BJ (cell line): ENCODE measurements around the gene PKHD1. TPM values are rescaled to one million over a fixed set of nuclear protein-coding genes. Genes with fewer than 3 reads are reported as not detected.

Source experiments
- CTCF ChIA-PET: fragments of 350-600 bp; formaldehyde crosslinking; extraction: SDS; loops from one replicate; lab custom pipeline; 2021; ENCODE audit warnings: antibody characterized with exemption, inconsistent platforms; lab: Yijun Ruan, JAX
- POLR2A ChIA-PET: fragments of 300-600 bp; sonication (Branson Sonifier 250); formaldehyde crosslinking; extraction: SDS; loops from one replicate; lab custom pipeline; 2021; ENCODE audit warnings: antibody characterized with exemption; lab: Charles Lee
- DNase-seq: peaks from one replicate; pipeline ENCODE4 v3.0.0-alpha.2; 2011; ENCODE audit warnings: low read depth
- H3K27me3 ChIP-seq: 2 replicates; pipeline ENCODE4 v1.6.0; 2011; ENCODE audit warnings: low read length; ENCODE audit not compliant: control insufficient read depth, insufficient read depth
- H3K36me3 ChIP-seq: 2 replicates; pipeline ENCODE4 v1.5.1; 2011; ENCODE audit warnings: low read length; ENCODE audit not compliant: control insufficient read depth, insufficient read depth
- H3K4me3 ChIP-seq: 2 replicates; pipeline ENCODE4 v1.5.1; 2011; ENCODE audit warnings: low read depth, mild to moderate bottlenecking, control low read depth, low read length
- polyA plus RNA-seq: library from polyadenylated mRNA; depleted of rRNA; stranded (reverse); fragments of >200 nt; gene quantifications from 2 replicates; pipeline ENCODE4 v1.2.3, GENCODE V29; 2011
- TF ChIP-seq, protein P1 (sequence below): IDR thresholded peaks from 2 replicates; pipeline ENCODE4 v1.5.1; 2011; ENCODE audit warnings: low read depth, mild to moderate bottlenecking, control low read depth, inconsistent platforms, low read length, moderate library complexity; ENCODE audit not compliant: insufficient read depth

The PKHD1 gene
- polyA plus RNA-seq, 1 experiment, result not detected

- POLR2A ChIA-PET, result no interaction called here
- no peak overlapping the region for H3K4me3 ChIP-seq
- TF ChIP-seq, protein P1, sequence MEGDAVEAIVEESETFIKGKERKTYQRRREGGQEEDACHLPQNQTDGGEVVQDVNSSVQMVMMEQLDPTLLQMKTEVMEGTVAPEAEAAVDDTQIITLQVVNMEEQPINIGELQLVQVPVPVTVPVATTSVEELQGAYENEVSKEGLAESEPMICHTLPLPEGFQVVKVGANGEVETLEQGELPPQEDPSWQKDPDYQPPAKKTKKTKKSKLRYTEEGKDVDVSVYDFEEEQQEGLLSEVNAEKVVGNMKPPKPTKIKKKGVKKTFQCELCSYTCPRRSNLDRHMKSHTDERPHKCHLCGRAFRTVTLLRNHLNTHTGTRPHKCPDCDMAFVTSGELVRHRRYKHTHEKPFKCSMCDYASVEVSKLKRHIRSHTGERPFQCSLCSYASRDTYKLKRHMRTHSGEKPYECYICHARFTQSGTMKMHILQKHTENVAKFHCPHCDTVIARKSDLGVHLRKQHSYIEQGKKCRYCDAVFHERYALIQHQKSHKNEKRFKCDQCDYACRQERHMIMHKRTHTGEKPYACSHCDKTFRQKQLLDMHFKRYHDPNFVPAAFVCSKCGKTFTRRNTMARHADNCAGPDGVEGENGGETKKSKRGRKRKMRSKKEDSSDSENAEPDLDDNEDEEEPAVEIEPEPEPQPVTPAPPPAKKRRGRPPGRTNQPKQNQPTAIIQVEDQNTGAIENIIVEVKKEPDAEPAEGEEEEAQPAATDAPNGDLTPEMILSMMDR, result no peak
- H3K36me3 ChIP-seq, result no peaks in the 10 kb centered on the region
- no peak for DNase-seq
- H3K27me3 ChIP-seq, result no peaks in the 10 kb centered on the region
- CTCF ChIA-PET, result no interaction called here
Measured at GRCh38 chr6:51625566-51625965, 461.8 kb downstream of the PKHD1 start.

GRCh38 chr6:51620971-51621370 is 466.4 kb downstream of the PKHD1 start:
- Histone ChIP-seq H3K4me3 (no peak overlapping the region), H3K27me3 (no peaks in the 10 kb centered on the region), H3K36me3 (no peaks in the 10 kb centered on the region)
- DNase-seq, result no peak
- TF ChIP-seq, protein P1, result no peak
- POLR2A ChIA-PET, result no interaction called here
- CTCF ChIA-PET, result no interaction called here

- ChIA-PET POLR2A (no interaction called here), CTCF (interaction anchor here (0.8 kb wide), 1 partner anchor 12 kb away, joined by 3 read pairs; no protein-coding TSS in a partner anchor)
- H3K36me3 ChIP-seq, result no peaks in the 10 kb centered on the region
- no peaks in the 10 kb centered on the region for H3K27me3 ChIP-seq
- TF ChIP-seq, protein P1, result no peak
- no peak for DNase-seq
- no peak overlapping the region for H3K4me3 ChIP-seq
Measured at GRCh38 chr6:51619042-51619799, 468.2 kb downstream of the PKHD1 start.

DNA sequence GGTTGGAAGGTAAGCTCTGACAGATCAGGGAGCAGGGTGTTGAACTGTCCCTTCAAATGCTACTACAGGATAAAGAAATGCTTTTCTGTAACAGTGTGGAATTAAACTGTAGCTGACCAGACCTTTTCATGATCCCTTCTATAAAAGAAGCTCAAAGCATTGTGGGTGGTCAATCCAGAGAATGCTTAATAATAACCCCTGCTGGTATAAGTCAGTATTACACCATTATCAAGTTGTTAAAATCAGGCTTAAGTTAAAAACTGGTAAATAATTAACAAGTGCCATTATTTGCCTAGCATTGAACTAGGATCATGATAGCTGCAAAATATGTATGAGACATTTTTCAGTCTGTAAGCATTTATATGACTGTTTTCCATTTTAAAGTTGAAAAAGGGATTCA is 468.9 kb downstream of the PKHD1 start:
- H3K36me3 ChIP-seq, result no peaks in the 10 kb centered on the region
- TF ChIP-seq, protein P1, result 0 out of 2 replicates have a peak, but pooled peaks have one; percentile 30
- H3K27me3 ChIP-seq, result no peaks in the 10 kb centered on the region
- DNase-seq, result no peak
- ChIA-PET POLR2A (no interaction called here), CTCF (interaction anchor here (0.8 kb wide), 1 partner anchor 11 kb away, joined by 3 read pairs; no protein-coding TSS in a partner anchor)
- H3K4me3 ChIP-seq, result no peak overlapping the region

DNA sequence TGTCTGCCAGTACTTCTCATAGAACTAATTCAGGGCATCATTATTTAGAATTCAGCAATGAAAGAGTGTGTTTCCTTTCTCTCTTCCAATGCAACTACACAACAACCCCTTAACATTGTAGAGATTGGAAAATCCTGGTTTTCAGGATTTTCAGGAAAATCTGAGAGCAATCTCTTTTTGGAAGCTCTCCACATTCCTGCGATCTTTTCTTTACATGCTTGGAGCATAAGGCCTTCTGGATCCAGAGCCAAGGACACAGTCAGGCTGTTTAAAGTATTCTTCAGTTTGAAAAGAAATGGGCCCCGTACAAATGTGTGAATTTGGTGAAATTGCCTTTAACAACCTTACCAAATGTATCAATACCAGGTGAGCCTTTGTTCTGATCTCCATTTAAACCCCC is 469.7 kb downstream of the PKHD1 start:
- no peaks in the 10 kb centered on the region for H3K27me3 ChIP-seq
- ChIA-PET POLR2A (no interaction called here), CTCF (no interaction called here)
- TF ChIP-seq, protein P1, result no peak
- no peak overlapping the region for H3K4me3 ChIP-seq
- DNase-seq, result no peak
- no peaks in the 10 kb centered on the region for H3K36me3 ChIP-seq
